SK-N-SH (cell line): ENCODE data around the gene PEX13. TPM values are rescaled to one million over a fixed set of nuclear protein-coding genes. Genes with fewer than 3 reads are reported as not detected.

Experiments used
- CTCF ChIA-PET: fragments of 300-600, 350-600 bp; formaldehyde crosslinking; extraction: SDS; loops from one replicate; lab custom pipeline; 2021; lab: Yijun Ruan, JAX
- POLR2A ChIA-PET: fragments of 350-600 bp; sonication (Branson Sonifier 250); formaldehyde crosslinking; extraction: SDS; loops from one replicate; lab custom pipeline; 2020; ENCODE audit warnings: antibody characterized with exemption, inconsistent platforms; lab: Yijun Ruan, JAX
- DNase-seq: peaks from one replicate; pipeline ENCODE4 v3.0.0; 2012
- H2AFZ ChIP-seq: fragments of 200-600 bp; sonication (generic); 2 replicates; pipeline ENCODE4 v1.8.1; 2016; ENCODE audit warnings: antibody characterized with exemption, mild to moderate bottlenecking, low read depth
- H3F3A ChIP-seq: fragments of 200-600 bp; sonication (generic); replicated peaks from 2 replicates; pipeline ENCODE3; 2016; ENCODE audit warnings: antibody characterized with exemption, mild to moderate bottlenecking; ENCODE audit not compliant: insufficient read depth
- H3K27ac ChIP-seq, 2 experiments: fragments of 200-500 bp in 1 of 2; fragments of 200-600 bp in 1 of 2; sonication (Bioruptor generic) in 1 of 2; sonication (generic), shearing (Covaris generic) in 1 of 2; 2 replicates each; pipeline versions ENCODE4 v1.5.1 to v1.6.1; 2014 to 2016; ENCODE audit warnings: low read depth in 2 of 2, inconsistent platforms in 1 of 2, low read length in 1 of 2, mild to moderate bottlenecking in 1 of 2, mixed read lengths in 1 of 2
- H3K27me3 ChIP-seq: fragments of 200-600 bp; sonication (generic), shearing (Covaris generic); 2 replicates; pipeline ENCODE4 v1.6.1; 2016; ENCODE audit warnings: mixed run types; ENCODE audit not compliant: insufficient read depth
- H3K36me3 ChIP-seq, 2 experiments: fragments of 200-500 bp in 1 of 2; fragments of 200-600 bp in 1 of 2; sonication (Bioruptor generic) in 1 of 2; sonication (generic) in 1 of 2; replicated peaks in 1 of 2; 2 replicates each; pipeline versions ENCODE3 to v1.5.1; 2014 to 2016; ENCODE audit warnings: low read length in 1 of 2, mild to moderate bottlenecking in 1 of 2; ENCODE audit not compliant: insufficient read depth in 2 of 2, control insufficient read depth in 1 of 2
- H3K4me1 ChIP-seq, 2 experiments: fragments of 200-500 bp in 1 of 2; fragments of 200-600 bp in 1 of 2; sonication (Bioruptor generic) in 1 of 2; sonication (generic), shearing (Covaris generic) in 1 of 2; 2 replicates each; pipeline versions ENCODE4 v1.5.1 to v1.6.1; 2014 to 2016; ENCODE audit warnings: low read depth in 1 of 2, low read length in 1 of 2, mixed run types in 1 of 2; ENCODE audit not compliant: insufficient read depth in 2 of 2, control insufficient read depth in 1 of 2
- H3K4me2 ChIP-seq: fragments of 200-600 bp; sonication (generic), shearing (Covaris generic); 2 replicates; pipeline ENCODE4 v1.6.1; 2017; ENCODE audit warnings: mixed run types
- H3K4me3 ChIP-seq, 2 experiments: fragments of 200-500 bp in 1 of 2; fragments of 200-600 bp in 1 of 2; sonication (Bioruptor generic) in 1 of 2; sonication (generic), shearing (Covaris generic) in 1 of 2; 2 replicates each; pipeline versions ENCODE4 v1.5.1 to v1.8.1; 2014 to 2016; ENCODE audit warnings: low read depth in 2 of 2, inconsistent platforms in 1 of 2, low read length in 1 of 2, mild to moderate bottlenecking in 1 of 2, mixed read lengths in 1 of 2, moderate library complexity in 1 of 2
- H3K79me2 ChIP-seq: fragments of 200-600 bp; sonication (generic); 2 replicates; pipeline ENCODE4 v1.8.1; 2017; ENCODE audit warnings: mild to moderate bottlenecking; ENCODE audit not compliant: insufficient read depth
- H3K9ac ChIP-seq: fragments of 200-600 bp; sonication (generic); 2 replicates; pipeline ENCODE4 v1.6.1; 2017; ENCODE audit warnings: mixed run types
- H3K9me2 ChIP-seq: fragments of 200-600 bp; sonication (generic); 2 replicates; pipeline ENCODE4 v1.6.1; 2017; ENCODE audit warnings: mixed run types
- H3K9me3 ChIP-seq: fragments of 200-600 bp; sonication (generic); 2 replicates; pipeline ENCODE4 v1.6.1; 2017; ENCODE audit warnings: mixed run types, mild to moderate bottlenecking, moderate library complexity
- H4K20me1 ChIP-seq: fragments of 200-600 bp; sonication (generic); 2 replicates; pipeline ENCODE4 v1.6.1; 2017; ENCODE audit warnings: mild to moderate bottlenecking, mixed run types; ENCODE audit not compliant: insufficient read depth
- CHD2 ChIP-seq: fragments of 150-350 bp; IDR thresholded peaks from 2 replicates; pipeline ENCODE4 v1.6.1; 2018; ENCODE audit warnings: low read length; ENCODE audit not compliant: partially characterized antibody
- EP300 ChIP-seq, 2 experiments: IDR thresholded peaks; 2 replicates each; pipeline versions ENCODE4 v1.4.0 to v1.6.1; 2012; ENCODE audit warnings: borderline replicate concordance in 1 of 2, low read depth in 1 of 2, low read length in 1 of 2
- FOXJ3 ChIP-seq: sonication (generic); formaldehyde crosslinking; IDR thresholded peaks from 2 replicates; pipeline ENCODE4 v1.5.1; 2020; ENCODE audit warnings: mild to moderate bottlenecking, missing genetic modification reagents
- FOXM1 ChIP-seq: IDR thresholded peaks from 2 replicates; pipeline ENCODE4 v1.4.0; 2012; ENCODE audit warnings: low read depth, mild to moderate bottlenecking
- GABPA ChIP-seq: IDR thresholded peaks from 2 replicates; pipeline ENCODE4 v1.4.0; 2012; ENCODE audit warnings: low read depth, mild to moderate bottlenecking
- MXI1 ChIP-seq: IDR thresholded peaks from 2 replicates; pipeline ENCODE4 v1.6.1; 2012; ENCODE audit warnings: mild to moderate bottlenecking, low read depth, low read length, improper control_type of control experiment
- NRF1 ChIP-seq: IDR thresholded peaks from 2 replicates; pipeline ENCODE4 v1.6.1; 2012; ENCODE audit warnings: low read depth, mild to moderate bottlenecking, low read length
- POLR2AphosphoS5 ChIP-seq: IDR thresholded peaks from 2 replicates; pipeline ENCODE4 v1.6.1; 2012; ENCODE audit warnings: low read depth, low read length
- RAD21 ChIP-seq: IDR thresholded peaks from 2 replicates; pipeline ENCODE4 v1.6.1; 2012; ENCODE audit warnings: mild to moderate bottlenecking, low read length
- RCOR1 ChIP-seq: fragments of 150-350 bp; IDR thresholded peaks from 2 replicates; pipeline ENCODE4 v1.6.1; 2017; ENCODE audit warnings: antibody characterized with exemption, low read length
- RXRA ChIP-seq: IDR thresholded peaks from 2 replicates; pipeline ENCODE4 v1.4.0; 2012; ENCODE audit warnings: low read depth, mild to moderate bottlenecking, borderline replicate concordance
- SMC3 ChIP-seq: IDR thresholded peaks from 2 replicates; pipeline ENCODE4 v1.6.1; 2012; ENCODE audit warnings: low read depth, low read length, improper control_type of control experiment
- TEAD4 ChIP-seq: IDR thresholded peaks from 2 replicates; pipeline ENCODE4 v1.4.0; 2012; ENCODE audit warnings: mild to moderate bottlenecking, borderline replicate concordance; ENCODE audit not compliant: insufficient read depth
- WGBS: methylation state at CpG from one replicate; pipeline ENCODE4 v1.1.6; 2017; ENCODE audit warnings: low lambda C conversion rate; 5-methylcytosine and 5-hydroxymethylcytosine counted together
- polyA plus RNA-seq, 3 experiments: library from polyadenylated mRNA; depleted of rRNA; stranded (reverse); fragments of >200 nt; gene quantifications; 2 replicates each; pipeline ENCODE4 v1.2.3, GENCODE V29; 2012
- TF ChIP-seq, protein P1 (sequence below): IDR thresholded peaks from 2 replicates; pipeline ENCODE4 v1.4.0; 2012; ENCODE audit warnings: low read depth, borderline replicate concordance
- TF ChIP-seq, protein P2 (sequence below): IDR thresholded peaks from 2 replicates; pipeline ENCODE4; 2012
- TF ChIP-seq, protein P3 (sequence below): fragments of 150-350 bp; IDR thresholded peaks from 2 replicates; pipeline ENCODE4 v1.6.1; 2016; ENCODE audit warnings: mild to moderate bottlenecking, low read depth, low read length
- TF ChIP-seq, protein P4 (sequence below): IDR thresholded peaks from 2 replicates; pipeline ENCODE4 v1.4.0; 2012; ENCODE audit warnings: low read depth, borderline replicate concordance
- TF ChIP-seq, protein P5 (sequence below): fragments of 150-350 bp; IDR thresholded peaks from 2 replicates; pipeline ENCODE4 v1.6.1; 2017; ENCODE audit warnings: antibody characterized with exemption, low read length, low read depth, borderline replicate concordance

The PEX13 gene
- polyA plus RNA-seq, 1 of the 3 experiments (the other 2 are of a cell fraction), result 10.3 TPM

DNA sequence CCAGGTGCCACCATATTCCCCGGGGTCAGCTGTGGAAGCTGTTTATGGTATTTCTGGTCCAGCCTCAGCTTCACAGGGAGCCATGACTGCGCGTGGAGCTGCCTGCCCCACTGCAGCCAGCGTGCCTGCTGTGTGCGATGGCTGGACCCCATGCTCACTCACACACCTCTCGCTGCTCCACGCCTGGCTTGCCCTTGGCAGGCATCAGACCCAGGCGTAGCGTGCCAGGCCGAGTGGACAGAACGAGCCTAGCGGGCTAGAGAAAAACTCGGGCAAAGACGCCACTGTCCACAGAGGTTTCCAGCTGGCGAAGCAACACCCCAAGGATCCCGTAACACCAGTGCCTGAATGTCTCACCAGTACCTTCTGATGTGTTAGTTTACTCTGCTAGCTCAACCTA, 42.9 kb upstream of the PEX13 start:
- POLR2A ChIA-PET, result interaction anchor here (0.6 kb wide), 1 partner anchor 13 kb away, joined by 7 read pairs; no protein-coding TSS in a partner anchor

More for the DNA sequence above, 42.9 kb upstream of the PEX13 start:
- H3F3A ChIP-seq, result no peaks in the 10 kb centered on the region
- H3K79me2 ChIP-seq, result no peaks in the 10 kb centered on the region
- H3K36me3 ChIP-seq, result no peaks in the 10 kb centered on the region
- no peaks in the 10 kb centered on the region for H4K20me1 ChIP-seq
- no peak overlapping the region for H3K4me3 ChIP-seq
- H3K27me3 ChIP-seq, result no peaks in the 10 kb centered on the region
- no peak overlapping the region for H3K9ac ChIP-seq
- H3K4me1 ChIP-seq, result no peaks in the 10 kb centered on the region; a peak in 1 of 4 replicates
- CTCF ChIA-PET, result interaction anchor here (1.2 to 2.1 kb wide), 2 partner anchors 23 to 24 kb away, joined by 3 to 7 read pairs; no protein-coding TSS in a partner anchor
- H3K9me3 ChIP-seq, result no peaks in the 10 kb centered on the region
- no peak overlapping the region for H3K27ac ChIP-seq
- TF ChIP-seq, protein P1, sequence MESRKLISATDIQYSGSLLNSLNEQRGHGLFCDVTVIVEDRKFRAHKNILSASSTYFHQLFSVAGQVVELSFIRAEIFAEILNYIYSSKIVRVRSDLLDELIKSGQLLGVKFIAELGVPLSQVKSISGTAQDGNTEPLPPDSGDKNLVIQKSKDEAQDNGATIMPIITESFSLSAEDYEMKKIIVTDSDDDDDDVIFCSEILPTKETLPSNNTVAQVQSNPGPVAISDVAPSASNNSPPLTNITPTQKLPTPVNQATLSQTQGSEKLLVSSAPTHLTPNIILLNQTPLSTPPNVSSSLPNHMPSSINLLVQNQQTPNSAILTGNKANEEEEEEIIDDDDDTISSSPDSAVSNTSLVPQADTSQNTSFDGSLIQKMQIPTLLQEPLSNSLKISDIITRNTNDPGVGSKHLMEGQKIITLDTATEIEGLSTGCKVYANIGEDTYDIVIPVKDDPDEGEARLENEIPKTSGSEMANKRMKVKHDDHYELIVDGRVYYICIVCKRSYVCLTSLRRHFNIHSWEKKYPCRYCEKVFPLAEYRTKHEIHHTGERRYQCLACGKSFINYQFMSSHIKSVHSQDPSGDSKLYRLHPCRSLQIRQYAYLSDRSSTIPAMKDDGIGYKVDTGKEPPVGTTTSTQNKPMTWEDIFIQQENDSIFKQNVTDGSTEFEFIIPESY, result no peak
- TF ChIP-seq SMC3 (no peak), CHD2 (no peak), TEAD4 (no peak), RXRA (no peak), POLR2AphosphoS5 (no peak), RCOR1 (no peak), EP300 (IDR thresholded peaks at IDR 0.05; ENCODE audit: borderline replicate concordance in 1 of 2, low read depth in 1 of 2, low read length in 1 of 2) (no peak), RAD21 (no peak), NRF1 (no peak), MXI1 (no peak), FOXJ3 (CRISPR knock-in tag) (no peak), FOXM1 (no peak), GABPA (no peak)
- TF ChIP-seq, protein P2, sequence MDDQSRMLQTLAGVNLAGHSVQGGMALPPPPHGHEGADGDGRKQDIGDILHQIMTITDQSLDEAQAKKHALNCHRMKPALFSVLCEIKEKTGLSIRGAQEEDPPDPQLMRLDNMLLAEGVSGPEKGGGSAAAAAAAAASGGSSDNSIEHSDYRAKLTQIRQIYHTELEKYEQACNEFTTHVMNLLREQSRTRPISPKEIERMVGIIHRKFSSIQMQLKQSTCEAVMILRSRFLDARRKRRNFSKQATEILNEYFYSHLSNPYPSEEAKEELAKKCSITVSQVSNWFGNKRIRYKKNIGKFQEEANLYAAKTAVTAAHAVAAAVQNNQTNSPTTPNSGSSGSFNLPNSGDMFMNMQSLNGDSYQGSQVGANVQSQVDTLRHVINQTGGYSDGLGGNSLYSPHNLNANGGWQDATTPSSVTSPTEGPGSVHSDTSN, result no peak
- TF ChIP-seq, protein P3, sequence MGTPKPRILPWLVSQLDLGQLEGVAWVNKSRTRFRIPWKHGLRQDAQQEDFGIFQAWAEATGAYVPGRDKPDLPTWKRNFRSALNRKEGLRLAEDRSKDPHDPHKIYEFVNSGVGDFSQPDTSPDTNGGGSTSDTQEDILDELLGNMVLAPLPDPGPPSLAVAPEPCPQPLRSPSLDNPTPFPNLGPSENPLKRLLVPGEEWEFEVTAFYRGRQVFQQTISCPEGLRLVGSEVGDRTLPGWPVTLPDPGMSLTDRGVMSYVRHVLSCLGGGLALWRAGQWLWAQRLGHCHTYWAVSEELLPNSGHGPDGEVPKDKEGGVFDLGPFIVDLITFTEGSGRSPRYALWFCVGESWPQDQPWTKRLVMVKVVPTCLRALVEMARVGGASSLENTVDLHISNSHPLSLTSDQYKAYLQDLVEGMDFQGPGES, result no peak
- TF ChIP-seq, protein P4, sequence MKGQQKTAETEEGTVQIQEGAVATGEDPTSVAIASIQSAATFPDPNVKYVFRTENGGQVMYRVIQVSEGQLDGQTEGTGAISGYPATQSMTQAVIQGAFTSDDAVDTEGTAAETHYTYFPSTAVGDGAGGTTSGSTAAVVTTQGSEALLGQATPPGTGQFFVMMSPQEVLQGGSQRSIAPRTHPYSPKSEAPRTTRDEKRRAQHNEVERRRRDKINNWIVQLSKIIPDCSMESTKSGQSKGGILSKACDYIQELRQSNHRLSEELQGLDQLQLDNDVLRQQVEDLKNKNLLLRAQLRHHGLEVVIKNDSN, result no peak
- TF ChIP-seq, protein P5, sequence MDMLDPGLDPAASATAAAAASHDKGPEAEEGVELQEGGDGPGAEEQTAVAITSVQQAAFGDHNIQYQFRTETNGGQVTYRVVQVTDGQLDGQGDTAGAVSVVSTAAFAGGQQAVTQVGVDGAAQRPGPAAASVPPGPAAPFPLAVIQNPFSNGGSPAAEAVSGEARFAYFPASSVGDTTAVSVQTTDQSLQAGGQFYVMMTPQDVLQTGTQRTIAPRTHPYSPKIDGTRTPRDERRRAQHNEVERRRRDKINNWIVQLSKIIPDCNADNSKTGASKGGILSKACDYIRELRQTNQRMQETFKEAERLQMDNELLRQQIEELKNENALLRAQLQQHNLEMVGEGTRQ, result no peak
- H2AFZ ChIP-seq, result no peak overlapping the region
- H3K9me2 ChIP-seq, result no peaks in the 10 kb centered on the region
- 91% methylated on average over 9 of the region's 16 CpGs for WGBS
- DNase-seq, result no peak
- H3K4me2 ChIP-seq, result no peak overlapping the region
